LNCaP clone FGC (cell line): Measurements from ENCODE around the gene ROBO1.

ENCODE experiments used
- DNase-seq: peaks from one replicate; pipeline ENCODE4 v3.0.0-alpha.2; 2011; ENCODE audit warnings: low read depth
- H3K4me3 ChIP-seq: 2 replicates; pipeline ENCODE4 v1.5.1; 2011; ENCODE audit warnings: mild to moderate bottlenecking, low read depth, low read length, control low read depth
- CTCF ChIP-seq: IDR thresholded peaks from 2 replicates; pipeline ENCODE4 v1.5.1; 2012; ENCODE audit warnings: mild to moderate bottlenecking; ENCODE audit not compliant: control insufficient read depth, insufficient read depth; ENCODE audit errors: extremely low read depth

Gene ROBO1

GRCh38 chr3:78659386-78659987 lies 1108.3 kb downstream of the ROBO1 start:
- H3K4me3 ChIP-seq = no peak overlapping the region
- DNase-seq = no peak
- TF ChIP-seq CTCF = peak; percentile 47

- DNase-seq = no peak
- H3K4me3 ChIP-seq = no peak overlapping the region
- no peak for TF ChIP-seq CTCF
Observed at GRCh38 chr3:78647726-78648125, 1120.1 kb downstream of the ROBO1 start.

GRCh38 chr3:78645628-78646310 lies 1122.0 kb downstream of the ROBO1 start:
- DNase-seq = peak; percentile 75
- no peak overlapping the region for H3K4me3 ChIP-seq
- peak; percentile 84 for TF ChIP-seq CTCF

- no peak for TF ChIP-seq CTCF
- no peak overlapping the region for H3K4me3 ChIP-seq
- DNase-seq = no peak
Observed at GRCh38 chr3:78644847-78645246, 1123.0 kb downstream of the ROBO1 start.

GRCh38 chr3:78642226-78643035 lies 1125.4 kb downstream of the ROBO1 start:
- H3K4me3 ChIP-seq = no peak overlapping the region
- TF ChIP-seq CTCF = no peak
- no peak for DNase-seq

- DNase-seq = no peak
- TF ChIP-seq CTCF = no peak
- H3K4me3 ChIP-seq = no peak overlapping the region
Observed at GRCh38 chr3:78641703-78642102, 1126.1 kb downstream of the ROBO1 start.

GRCh38 chr3:78634316-78634715 lies 1133.5 kb downstream of the ROBO1 start:
- no peak for DNase-seq
- H3K4me3 ChIP-seq = no peak overlapping the region
- no peak for TF ChIP-seq CTCF
